HG03108 (cell line): ENCODE results near the gene SORBS2.

Source experiments
- ATAC-seq: cut with Tn5 transposase; IDR thresholded peaks from one replicate; pipeline ENCODE4 v1.9.1; 2021; ENCODE audit warnings: moderate library complexity; ENCODE audit not compliant: unreplicated experiment

SORBS2 gene

GRCh38 chr4:185835814-185836213 is 23.8 kb upstream of the SORBS2 start:
- no peak for ATAC-seq

GRCh38 chr4:185835336-185835735 is 23.3 kb upstream of the SORBS2 start:
- ATAC-seq = no peak

- ATAC-seq = no peak
Observed at GRCh38 chr4:185834778-185835177, 22.8 kb upstream of the SORBS2 start.

GRCh38 chr4:185834088-185834487 is 22.1 kb upstream of the SORBS2 start:
- no peak for ATAC-seq

- ATAC-seq = no peak
Observed at GRCh38 chr4:185833055-185833598, 21.1 kb upstream of the SORBS2 start.

GRCh38 chr4:185831125-185831815 is 19.3 kb upstream of the SORBS2 start:
- no peak for ATAC-seq

GRCh38 chr4:185830263-185830994 is 18.4 kb upstream of the SORBS2 start:
- ATAC-seq = no peak

GRCh38 chr4:185826381-185826780 is 14.4 kb upstream of the SORBS2 start:
- ATAC-seq = no peak

- no peak for ATAC-seq
Observed at GRCh38 chr4:185825737-185826136, 13.7 kb upstream of the SORBS2 start.

GRCh38 chr4:185822791-185823190 is 10.8 kb upstream of the SORBS2 start:
- no peak for ATAC-seq

- ATAC-seq = no peak
Observed at GRCh38 chr4:185821029-185821419, 9.0 kb upstream of the SORBS2 start.

GRCh38 chr4:185820146-185821028 is 8.4 kb upstream of the SORBS2 start:
- no peak for ATAC-seq

GRCh38 chr4:185819144-185819543 is 7.2 kb upstream of the SORBS2 start:
- ATAC-seq = no peak

GRCh38 chr4:185817403-185817818 is 5.4 kb upstream of the SORBS2 start:
- ATAC-seq = no peak

GRCh38 chr4:185813133-185813532 is 1.1 kb upstream of the SORBS2 start:
- no peak for ATAC-seq

- no peak for ATAC-seq
Observed at GRCh38 chr4:185810746-185811508, 1.1 kb downstream of the SORBS2 start.

GRCh38 chr4:185809533-185810071 is 2.4 kb downstream of the SORBS2 start:
- no peak for ATAC-seq

GRCh38 chr4:185809121-185809520 is 2.9 kb downstream of the SORBS2 start:
- no peak for ATAC-seq

- ATAC-seq = no peak
Observed at GRCh38 chr4:185805979-185806378, 6.0 kb downstream of the SORBS2 start.

GRCh38 chr4:185805262-185805802 is 6.7 kb downstream of the SORBS2 start:
- no peak for ATAC-seq
